GM12865 (cell line): ENCODE data around the gene TAS1R2.

ENCODE experiments used
- DNase-seq: peaks from one replicate; pipeline ENCODE4 v3.0.0; 2010; ENCODE audit warnings: low read depth
- H3K4me3 ChIP-seq: 2 replicates; pipeline ENCODE4 v1.5.1; 2011; ENCODE audit warnings: mild to moderate bottlenecking, low read depth, low read length, control low read depth
- CTCF ChIP-seq: IDR thresholded peaks from 2 replicates; pipeline ENCODE4 v1.5.1; 2011; ENCODE audit warnings: low read length, control low read depth, low read depth, inconsistent platforms; ENCODE audit not compliant: insufficient read depth; ENCODE audit errors: missing control alignments

The TAS1R2 gene

DNA sequence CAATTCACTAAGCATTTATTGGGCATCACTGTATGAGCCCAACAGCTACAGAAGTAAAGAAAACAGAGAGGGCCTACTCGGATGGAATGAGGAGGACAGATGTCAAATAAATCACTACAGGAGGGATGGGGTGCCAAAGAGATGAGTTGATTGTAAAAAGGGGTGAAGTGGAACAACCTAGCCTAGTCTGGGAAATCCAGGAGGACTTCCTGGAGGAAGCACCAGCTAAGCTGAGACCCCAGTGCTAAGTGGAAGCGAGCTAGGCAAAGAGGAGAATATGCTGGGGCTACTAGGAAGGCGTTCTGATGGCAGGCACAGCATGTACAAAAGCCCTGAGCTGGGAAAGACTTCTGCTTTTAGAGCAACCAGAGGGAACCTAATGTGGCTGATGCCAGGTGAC lies 42.1 kb downstream of the TAS1R2 start:
- no peak for TF ChIP-seq CTCF
- no peak for DNase-seq
- no peak overlapping the region for H3K4me3 ChIP-seq

GRCh38 chr1:18816808-18817207 lies 42.7 kb downstream of the TAS1R2 start:
- no peak for DNase-seq
- no peak for TF ChIP-seq CTCF
- H3K4me3 ChIP-seq, result no peak overlapping the region

DNA sequence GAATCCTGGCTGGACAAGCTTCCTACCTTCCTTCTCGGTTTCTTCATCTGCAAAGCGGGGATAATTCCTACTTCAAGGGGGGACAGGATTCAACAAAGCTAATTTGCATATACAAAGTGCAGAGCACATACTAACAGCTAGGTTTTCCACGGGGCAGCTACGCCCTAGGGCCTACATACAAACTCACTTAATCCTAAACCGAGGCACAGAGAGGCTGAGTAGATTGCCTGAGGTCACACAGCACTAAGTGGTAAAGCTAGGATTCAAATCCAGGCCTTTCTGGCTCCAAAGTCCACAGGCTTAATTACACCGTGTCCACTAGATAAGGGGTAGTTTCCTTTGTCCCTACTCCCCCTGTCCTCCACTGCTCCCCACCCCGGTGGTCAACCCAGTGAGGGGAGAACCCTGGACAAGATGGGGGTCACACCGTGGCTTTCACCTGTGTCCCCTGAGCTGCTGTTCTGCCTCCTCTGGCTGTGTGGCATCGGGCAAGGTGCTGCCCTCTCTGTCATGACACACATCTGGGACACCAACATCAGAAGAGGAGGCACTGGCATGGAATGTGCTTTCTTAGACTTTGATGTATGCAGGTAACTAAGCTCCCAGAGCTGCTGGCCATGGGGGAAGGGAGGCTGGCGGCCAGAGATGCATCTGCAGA lies 44.5 kb downstream of the TAS1R2 start:
- no peak overlapping the region for H3K4me3 ChIP-seq
- TF ChIP-seq CTCF, result no peak
- no peak for DNase-seq

DNA sequence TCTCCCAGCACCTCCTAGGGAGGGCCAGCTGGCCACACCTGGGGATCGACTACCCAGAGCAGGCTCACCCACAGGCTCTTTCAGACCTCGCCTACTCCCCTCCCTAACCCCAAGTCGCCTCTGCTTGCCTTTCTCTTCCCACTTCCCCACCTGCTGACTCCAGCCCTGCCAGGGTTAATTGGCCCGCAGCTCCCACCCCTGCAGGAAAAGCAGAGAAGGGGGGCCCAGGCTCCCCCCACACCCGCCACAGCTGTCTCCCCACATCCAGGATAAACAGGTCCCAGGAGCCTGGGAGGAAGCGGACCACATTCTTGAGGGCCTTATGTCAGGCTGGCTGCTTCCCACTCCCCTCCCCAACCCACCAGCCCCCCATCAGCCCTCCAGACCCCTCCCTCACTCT lies 45.0 kb downstream of the TAS1R2 start:
- DNase-seq, result no peak
- H3K4me3 ChIP-seq, result no peak overlapping the region
- no peak for TF ChIP-seq CTCF

- no peak for TF ChIP-seq CTCF
- no peak for DNase-seq
- no peak overlapping the region for H3K4me3 ChIP-seq
These were observed 47.0 kb downstream of the TAS1R2 start for GRCh38 chr1:18812453-18812939.

DNA sequence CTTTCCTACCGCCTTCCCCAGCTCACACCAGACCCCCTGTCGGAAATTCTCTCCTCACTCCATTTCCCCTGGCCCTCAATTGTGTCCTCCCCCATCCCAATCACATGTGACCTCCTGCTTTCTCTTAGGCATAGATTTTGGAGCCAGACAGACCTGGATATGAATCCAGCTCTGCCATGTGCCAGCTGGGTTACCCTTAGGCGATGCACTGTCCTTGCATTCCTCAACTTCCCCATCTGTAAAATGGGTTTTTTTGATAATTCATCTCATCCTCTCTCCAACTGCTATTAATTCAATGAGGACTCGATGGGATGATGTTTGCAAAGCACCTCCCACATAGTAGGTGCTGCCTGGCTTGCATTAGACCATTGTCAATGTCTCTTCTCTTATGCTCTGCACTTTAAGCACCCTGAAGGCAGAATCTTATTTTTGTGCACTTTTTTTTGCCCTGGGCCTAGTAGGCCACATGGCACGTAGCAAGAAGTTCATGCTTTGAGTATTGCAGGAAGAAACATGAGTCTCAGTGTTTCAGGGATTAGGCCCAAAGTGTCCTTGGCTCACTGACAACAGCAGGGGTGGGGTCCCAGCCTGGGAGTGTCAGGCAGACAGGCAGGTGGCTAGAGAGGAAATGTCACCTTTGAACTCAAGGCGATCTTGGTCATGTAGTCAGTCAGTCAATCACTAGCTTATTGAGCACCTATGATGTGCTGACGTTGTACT lies 47.6 kb downstream of the TAS1R2 start:
- TF ChIP-seq CTCF, result no peak
- no peak for DNase-seq
- no peak overlapping the region for H3K4me3 ChIP-seq
